GM19455 (cell line): ENCODE measurements around the gene RAB22A.
"Not testable (repeated sequence)": the region's sequence is repeated elsewhere in the genome, so short reads cannot be mapped to it uniquely, and the experiment has no call there.

Experiments
- ATAC-seq: cut with Tn5 transposase; IDR thresholded peaks from one replicate; pipeline ENCODE4 v1.9.1; 2021; ENCODE audit not compliant: unreplicated experiment

RAB22A gene

DNA sequence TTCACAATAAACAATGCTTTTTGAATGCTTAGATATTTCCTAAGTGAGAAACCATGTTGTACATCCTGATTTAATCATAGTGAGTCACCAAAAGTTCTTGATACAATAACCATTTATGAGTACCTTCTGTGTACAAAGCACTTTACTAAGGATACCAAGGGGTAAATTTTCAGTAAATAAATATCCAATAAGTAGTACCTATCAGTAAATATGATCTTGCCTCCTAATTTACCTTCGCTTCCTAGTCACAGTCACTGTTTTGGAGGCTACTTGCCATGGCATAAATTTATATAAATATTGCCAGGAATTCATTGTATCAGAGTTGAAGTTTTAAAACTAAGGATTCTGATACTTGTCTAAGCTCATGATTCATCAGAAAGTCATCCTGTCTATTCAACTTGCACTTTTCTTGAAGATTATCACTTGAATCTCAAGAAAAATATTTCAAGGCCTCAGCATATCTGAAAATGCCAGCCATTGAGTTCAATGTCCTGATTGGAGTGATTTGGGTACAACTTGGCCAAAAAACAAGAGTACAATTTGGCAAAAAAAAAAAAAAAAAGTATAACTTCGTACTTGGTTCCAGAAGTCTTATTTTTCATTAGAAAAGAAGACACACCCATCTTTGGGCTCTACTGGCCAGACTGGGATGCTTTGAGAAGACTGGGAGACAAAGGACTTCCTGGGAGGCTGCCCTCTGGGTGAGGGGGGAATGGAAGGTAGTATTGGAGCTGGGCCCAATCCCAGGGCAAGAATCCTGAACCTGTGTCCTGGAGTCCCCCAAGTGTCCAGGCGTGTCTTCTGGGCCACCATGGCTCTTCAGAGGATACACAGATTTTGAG is 32.8 kb downstream of the RAB22A start:
- ATAC-seq = no peak

DNA sequence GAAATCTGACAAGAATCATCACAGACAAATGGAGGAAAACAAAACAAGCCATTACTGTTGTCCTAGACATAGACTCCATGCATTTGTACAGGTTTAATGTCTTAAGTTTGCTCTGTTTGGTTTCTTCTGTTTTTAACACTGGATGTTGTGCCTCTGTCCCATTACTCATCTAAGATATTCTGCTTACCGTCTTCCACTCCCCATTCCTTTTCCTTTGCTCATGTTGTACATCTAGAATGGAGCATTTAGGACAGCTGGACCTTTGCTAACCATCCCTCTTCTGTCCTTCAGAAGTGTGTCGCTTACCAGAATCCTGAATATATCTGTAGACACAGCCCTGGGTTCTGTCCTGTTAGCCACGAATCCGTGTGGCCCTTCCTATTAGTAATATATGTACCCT is 35.2 kb downstream of the RAB22A start:
- no peak for ATAC-seq

GRCh38 chr20:58349570-58349969 is 40.1 kb downstream of the RAB22A start:
- ATAC-seq = no peak

DNA sequence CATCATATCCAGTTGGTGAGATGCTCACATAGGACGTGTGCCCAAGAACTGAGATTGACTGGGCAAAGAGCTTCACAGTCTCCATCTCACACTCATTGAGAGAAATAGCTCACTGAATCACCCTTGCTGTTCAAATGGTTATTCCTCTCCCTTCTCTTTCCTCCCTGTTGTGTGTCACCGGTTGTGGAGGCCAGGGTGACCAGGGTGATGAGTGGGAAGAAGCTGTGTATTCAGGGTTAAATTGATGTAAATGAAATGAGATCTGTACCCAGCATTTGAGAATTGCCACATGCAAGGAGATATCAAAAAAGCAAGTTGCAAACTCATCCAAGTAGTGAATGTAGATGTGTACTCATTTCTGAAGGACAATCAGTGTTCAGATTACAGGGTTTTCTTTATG is 43.0 kb downstream of the RAB22A start:
- ATAC-seq = no peak

DNA sequence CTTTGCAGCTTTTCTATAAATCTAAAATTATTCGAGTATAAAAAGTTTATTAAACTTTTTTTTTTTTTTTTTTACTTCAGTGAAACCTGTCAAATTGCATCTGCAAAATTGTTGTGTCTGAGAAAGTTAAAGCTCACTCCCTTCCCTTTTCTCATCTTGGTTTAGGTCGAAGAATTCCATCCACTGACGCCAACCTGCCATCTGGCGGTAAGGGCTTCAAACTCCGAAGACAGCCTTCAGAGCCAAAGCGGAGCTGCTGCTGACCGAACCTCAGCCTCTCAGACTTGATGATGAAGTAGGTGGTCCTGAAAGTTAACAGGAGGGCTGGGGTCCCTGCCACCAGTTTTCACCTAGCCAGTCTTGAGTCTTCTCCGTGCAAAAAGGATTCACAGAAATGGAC is 49.9 kb downstream of the RAB22A start:
- ATAC-seq = no peak

GRCh38 chr20:58360936-58361335 is 51.4 kb downstream of the RAB22A start:
- ATAC-seq = no peak

DNA sequence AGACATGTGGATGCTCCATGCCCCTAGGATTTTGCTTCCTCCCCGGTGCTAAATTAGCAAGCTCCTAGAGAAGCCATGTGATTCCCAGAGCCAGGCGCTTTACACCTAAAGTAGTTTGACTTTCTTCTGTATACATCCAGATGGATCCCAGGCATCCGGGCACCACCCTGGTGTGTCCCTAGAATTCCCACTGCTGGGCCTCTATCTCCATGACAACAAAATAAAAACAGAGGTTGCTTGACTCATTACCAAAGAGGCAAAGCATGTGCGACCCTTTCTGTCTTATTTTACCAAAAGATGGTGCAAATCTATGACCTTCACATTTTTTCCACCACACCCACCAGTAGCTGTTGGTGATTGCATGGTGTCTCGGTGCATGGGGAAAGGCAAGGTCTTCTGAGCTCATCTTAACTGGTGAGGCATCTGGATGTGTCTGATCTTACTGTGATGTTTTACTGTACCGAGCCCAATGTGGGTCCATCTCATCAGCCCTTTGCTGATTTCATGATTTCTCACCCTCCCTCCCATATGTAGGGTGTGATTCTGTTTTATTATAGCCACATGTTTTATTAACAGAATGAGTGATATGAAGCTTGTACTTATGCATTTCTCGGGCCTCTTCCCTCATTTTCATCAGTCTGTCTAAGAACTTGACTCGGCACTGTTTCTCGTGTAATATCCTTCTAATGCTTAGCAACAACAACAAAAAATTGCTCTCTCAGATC is 52.1 kb downstream of the RAB22A start:
- no peak for ATAC-seq

DNA sequence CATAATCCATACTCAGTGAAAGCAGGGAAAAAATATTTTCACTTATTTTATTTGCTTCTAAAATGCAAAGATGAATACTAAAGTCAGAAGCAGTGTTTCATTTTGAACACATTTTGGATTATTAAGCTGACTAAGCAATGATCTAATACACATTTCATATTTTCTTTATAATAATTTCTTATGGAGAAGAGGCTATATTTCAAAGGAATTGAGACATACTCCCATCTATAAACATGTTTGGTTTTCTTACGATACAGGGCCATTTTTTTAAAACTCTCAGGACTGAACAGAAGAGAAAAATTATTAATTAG is 52.6 kb downstream of the RAB22A start:
- ATAC-seq = no peak

DNA sequence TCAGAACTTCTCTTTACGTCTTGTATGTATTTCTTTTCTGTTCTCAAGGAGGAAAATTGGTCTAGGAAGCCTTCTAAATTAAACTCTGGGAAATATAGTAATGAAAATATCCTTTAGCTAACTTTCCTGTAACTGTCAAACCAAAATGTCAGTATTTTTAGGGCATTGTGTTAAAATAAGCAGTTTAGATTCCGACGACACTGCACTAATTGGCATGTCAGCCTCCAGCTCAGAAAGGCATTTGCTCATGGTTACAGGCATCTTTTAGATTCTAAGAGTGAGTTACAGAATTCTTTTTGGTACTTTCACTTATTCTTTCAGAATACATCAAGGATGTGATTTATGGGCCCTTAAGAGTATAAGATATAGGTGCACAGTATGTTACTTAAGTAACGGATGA is 53.5 kb downstream of the RAB22A start:
- no peak for ATAC-seq

GRCh38 chr20:58366866-58367265 is 57.4 kb downstream of the RAB22A start:
- ATAC-seq = no peak

DNA sequence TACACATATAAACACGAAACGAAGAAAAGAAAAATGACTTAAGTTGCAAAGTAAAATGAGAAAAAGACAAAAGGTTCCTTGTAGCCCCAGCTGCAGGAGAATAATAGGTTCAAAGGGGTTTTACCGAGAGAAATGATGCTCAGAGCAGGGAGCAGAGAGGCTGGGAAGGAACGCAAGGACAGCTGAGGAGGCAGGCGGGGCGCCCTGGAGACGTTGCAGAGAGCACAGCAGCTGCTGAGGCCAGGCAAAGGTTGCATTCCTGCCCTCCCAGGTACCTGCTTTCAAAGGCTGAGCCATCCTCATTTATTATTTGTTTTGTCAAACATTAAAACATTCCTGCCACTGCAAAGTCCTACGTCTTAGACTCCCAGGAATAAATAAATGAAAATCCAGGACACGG is 63.3 kb downstream of the RAB22A start:
- no peak for ATAC-seq

DNA sequence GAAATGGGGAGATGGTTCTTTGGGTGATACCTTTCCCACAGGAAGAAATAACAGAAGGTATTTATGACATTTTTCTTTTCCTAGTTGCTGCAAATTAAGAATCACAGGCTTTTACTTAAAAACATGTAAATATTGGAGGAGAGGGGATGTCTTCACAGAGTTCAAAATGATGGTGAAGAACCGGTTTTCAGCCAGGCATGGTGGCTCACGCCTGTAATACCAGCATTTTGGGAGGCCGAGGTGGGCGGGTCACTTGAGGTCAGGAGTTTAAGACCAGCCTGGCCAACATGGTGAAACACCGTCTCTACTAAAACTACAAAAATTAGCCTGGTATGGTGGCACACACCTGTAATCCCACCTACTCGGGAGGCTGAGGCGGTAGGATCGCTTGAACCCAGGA is 63.8 kb downstream of the RAB22A start:
- not testable (repeated sequence) for ATAC-seq

- no peak for ATAC-seq
Measured at GRCh38 chr20:58374027-58374850, 64.7 kb downstream of the RAB22A start.

GRCh38 chr20:58374906-58375758 is 65.6 kb downstream of the RAB22A start:
- ATAC-seq = no peak

DNA sequence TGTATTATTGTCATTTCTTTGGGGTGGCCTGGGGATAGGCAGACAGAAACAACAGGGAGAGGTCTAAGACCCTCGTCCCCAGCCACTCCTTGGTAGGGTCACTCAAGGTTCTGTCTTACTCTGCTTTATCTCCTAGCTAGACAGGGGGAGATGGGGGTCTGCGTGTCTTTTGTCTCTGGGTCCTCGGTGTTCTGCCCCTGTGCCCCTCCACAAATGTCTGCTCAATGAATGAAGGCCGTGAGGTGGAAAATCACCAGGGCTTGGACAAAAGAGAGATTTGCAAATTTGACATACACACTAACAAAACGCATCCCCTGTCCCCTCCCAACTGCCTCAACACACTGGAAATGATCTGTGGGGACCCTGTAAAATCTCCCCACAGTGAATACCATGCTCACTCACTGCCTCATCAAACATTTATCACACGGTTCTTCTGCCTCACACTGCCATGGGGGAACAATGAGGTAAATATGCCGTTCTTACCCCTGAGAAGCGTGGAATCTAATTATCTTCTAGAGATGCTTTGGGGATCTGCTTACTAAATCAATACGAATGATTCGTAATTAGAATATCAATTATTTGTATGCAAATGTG is 66.3 kb downstream of the RAB22A start:
- ATAC-seq = no peak

GRCh38 chr20:58377017-58377416 is 67.5 kb downstream of the RAB22A start:
- ATAC-seq = no peak

DNA sequence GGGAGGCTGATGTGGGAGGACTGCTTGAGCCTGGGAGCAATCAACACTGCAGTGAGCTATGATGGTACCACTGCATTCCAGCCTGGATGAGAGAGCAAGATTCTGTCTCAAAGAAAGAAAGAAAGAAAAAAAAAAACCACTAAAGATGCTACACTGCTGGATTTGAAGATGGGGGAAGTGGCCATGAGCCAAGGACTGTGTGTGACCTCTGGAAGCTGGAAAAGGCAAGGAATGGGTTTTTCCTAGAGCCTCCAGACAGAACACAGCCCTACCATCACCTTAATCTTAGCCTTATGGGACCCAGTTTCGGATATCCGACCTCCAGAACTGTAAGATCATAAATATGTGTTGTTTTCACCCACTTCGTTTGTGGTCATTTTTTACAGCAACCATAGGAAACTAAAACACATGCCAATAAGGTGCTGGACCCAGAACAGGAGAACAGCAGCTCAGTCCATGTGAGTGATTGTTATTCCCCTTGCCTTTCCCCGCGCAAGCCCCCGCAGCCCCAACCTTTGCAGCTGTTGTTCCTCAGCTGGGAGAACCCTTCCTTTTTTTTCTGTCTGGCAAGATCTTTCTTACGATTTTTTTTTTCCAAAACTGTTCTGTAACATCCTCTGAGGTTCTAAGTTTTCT is 68.4 kb downstream of the RAB22A start:
- no peak for ATAC-seq

DNA sequence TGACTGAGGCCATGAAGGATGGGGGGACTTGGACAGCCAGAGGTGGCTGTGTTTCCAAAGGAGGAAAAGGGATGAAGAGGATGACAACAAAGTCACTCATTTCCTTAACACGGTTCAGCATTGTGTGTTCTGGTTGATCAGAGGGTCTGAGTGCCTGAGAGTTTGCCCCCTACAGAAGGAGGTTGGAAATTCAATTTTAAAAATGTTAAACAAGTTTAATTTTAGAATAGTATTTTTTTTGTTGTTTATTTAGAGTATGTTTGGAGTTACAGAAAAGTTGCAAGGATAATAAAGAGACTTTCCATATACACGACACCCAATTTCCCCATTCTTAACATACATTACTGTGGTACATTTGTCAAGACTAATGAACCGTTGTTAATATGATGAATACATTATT is 69.2 kb downstream of the RAB22A start:
- no peak for ATAC-seq

DNA sequence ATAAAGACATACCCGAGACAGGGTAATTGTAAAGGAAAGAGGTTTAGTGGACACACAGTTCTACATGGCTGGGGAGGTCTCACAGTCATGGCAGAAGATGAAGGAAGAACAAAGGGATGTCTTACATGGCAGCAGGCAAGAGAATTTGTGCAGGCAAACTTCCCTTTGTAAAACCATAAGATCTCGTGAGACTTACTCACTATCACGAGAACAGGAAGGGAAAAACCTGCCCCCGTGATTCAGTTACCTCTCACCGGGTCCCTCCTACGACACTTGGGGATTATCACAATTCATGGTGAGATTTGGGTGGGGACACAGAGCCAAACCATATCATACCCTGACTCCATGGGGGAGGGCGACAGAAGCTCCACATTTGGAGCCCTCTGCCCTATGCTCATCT is 72.1 kb downstream of the RAB22A start:
- ATAC-seq = no peak

- ATAC-seq = no peak
Measured at GRCh38 chr20:58382096-58382495, 72.6 kb downstream of the RAB22A start.
